Naive thymus-derived CD4-positive, alpha-beta T cell (primary cell): ENCODE measurements around the gene LSR. TPM values are rescaled to one million over a fixed set of nuclear protein-coding genes. Genes with fewer than 3 reads are reported as not detected.
A peak's percentile ranks its signal among the peaks of the same experiment; 100 is the strongest.

Experiments used
- ATAC-seq: fragments of 150-1000 bp; cut with Tn5 transposase; 2 replicates; pipeline ENCODE4 v1.10.0; 2021; ENCODE audit warnings: mild to moderate bottlenecking, moderate library complexity
- CTCF ChIA-PET: fragments of 350-600 bp; sonication (Branson Sonifier 250); formaldehyde crosslinking; loops from one replicate; lab custom pipeline; 2021; ENCODE audit warnings: antibody characterized with exemption; lab: Charles Lee
- POLR2A ChIA-PET: fragments of 350-600 bp; sonication (Branson Sonifier 250); formaldehyde crosslinking; loops from one replicate; lab custom pipeline; 2021; ENCODE audit warnings: antibody characterized with exemption, inconsistent platforms; lab: Charles Lee
- DNase-seq, 9 donors: peaks; one replicate each; pipeline versions ENCODE4 v3.0.0 to v3.0.0-alpha.2; 2020 to 2022; ENCODE audit warnings: mixed read lengths in 1 of 9
- H3K27ac ChIP-seq: one replicate; pipeline ENCODE4 v1.7.0; 2013; ENCODE audit warnings: mild to moderate bottlenecking, low read depth, low read length, moderate library complexity
- H3K27me3 ChIP-seq, 2 donors: one replicate each; pipeline ENCODE4 v1.7.0; 2013; ENCODE audit warnings: low read length in 2 of 2, mild to moderate bottlenecking in 2 of 2, moderate library complexity in 2 of 2; ENCODE audit not compliant: control insufficient read depth in 2 of 2, insufficient read depth in 2 of 2
- H3K36me3 ChIP-seq, 3 experiments: 1 replicate in 2 of 3; 2 replicates in 1 of 3; pipeline ENCODE4 v1.7.0; 2013; ENCODE audit warnings: low read length in 3 of 3, mild to moderate bottlenecking in 3 of 3, moderate library complexity in 1 of 3; ENCODE audit not compliant: insufficient read depth in 3 of 3, control insufficient read depth in 2 of 3
- H3K4me1 ChIP-seq, 2 donors: one replicate each; pipeline ENCODE4 v1.7.0; 2013; ENCODE audit warnings: low read length in 2 of 2, mild to moderate bottlenecking in 2 of 2, moderate library complexity in 1 of 2; ENCODE audit not compliant: control insufficient read depth in 2 of 2, insufficient read depth in 2 of 2
- H3K4me3 ChIP-seq: 2 replicates; pipeline ENCODE4 v1.7.0; 2013; ENCODE audit warnings: mild to moderate bottlenecking, low read length
- H3K9me3 ChIP-seq, 3 experiments: 1 replicate in 2 of 3; 2 replicates in 1 of 3; pipeline ENCODE4 v1.7.0; 2013; ENCODE audit warnings: low read length in 3 of 3; ENCODE audit not compliant: control insufficient read depth in 2 of 3
- H3K27ac Mint-ChIP-seq, 9 donors: one replicate each; pipeline ENCODE4 v1.8.0; 2020 to 2022; ENCODE audit warnings: mixed read lengths in 9 of 9, mild to moderate bottlenecking in 8 of 9, moderate library complexity in 5 of 9, inconsistent platforms in 2 of 9
- H3K27me3 Mint-ChIP-seq, 5 donors: one replicate each; pipeline ENCODE4 v1.8.0; 2021 to 2022; ENCODE audit warnings: mixed read lengths in 5 of 5, mild to moderate bottlenecking in 1 of 5
- H3K36me3 Mint-ChIP-seq, 5 donors: one replicate each; pipeline ENCODE4 v1.8.0; 2020 to 2022; ENCODE audit warnings: mixed read lengths in 5 of 5, mild to moderate bottlenecking in 3 of 5, inconsistent platforms in 1 of 5
- H3K4me1 Mint-ChIP-seq, 7 donors: one replicate each; pipeline ENCODE4 v1.8.0; 2020 to 2022; ENCODE audit warnings: mixed read lengths in 7 of 7, mild to moderate bottlenecking in 3 of 7, inconsistent platforms in 1 of 7
- H3K4me3 Mint-ChIP-seq, 10 donors: one replicate each; pipeline ENCODE4 v1.8.0; 2020 to 2022; ENCODE audit warnings: mild to moderate bottlenecking in 10 of 10, mixed read lengths in 10 of 10, moderate library complexity in 6 of 10, inconsistent platforms in 2 of 10
- H3K9me3 Mint-ChIP-seq, 11 donors: one replicate each; pipeline ENCODE4 v1.8.0; 2020 to 2022; ENCODE audit warnings: mixed read lengths in 11 of 11, mild to moderate bottlenecking in 4 of 11, inconsistent platforms in 1 of 11, moderate library complexity in 1 of 11
- intact Hi-C, 2 donors: fragments of 100-400 bp; cut with micrococcal nuclease; formaldehyde crosslinking; loops; one replicate each; pipeline ENCODE4 v1.15.1; 2023
- polyA plus RNA-seq, 2 donors: library from polyadenylated mRNA; unstranded; fragments of 300-500 nt; fragmentation: Illumina TruSeq; gene quantifications; one replicate each; pipeline ENCODE4 v1.2.3, GENCODE V29; 2021
- total RNA-seq, 6 experiments: library from RNA in 5 of 6; stranded (reverse) in 5 of 6; gene quantifications; 1 replicate in 5 of 6; 2 replicates in 1 of 6; pipeline ENCODE4 v1.2.3 and lab custom pipeline; 2021 to 2026

The LSR gene
- total and polyA plus RNA-seq, 7 experiments from 2014 or later = 4.6 to 59.3 (median 25.1) TPM

- intact Hi-C loops = loop anchor here (5.0 to 10.0 kb wide), 4 partner anchors 74 to 476 kb away; partner anchors contain the start of genes COX6B1 (in 1 of the 2), ETV2 (in 1 of the 2) and IGFLR1 (in 1 of the 2)
- ATAC-seq (no peak), DNase-seq (peak in 1 of 9 donors; percentile 16)
- Histone ChIP-seq H3K36me3 (peaks cover 9 to 16% (median 9%) of the 10 kb centered on the region in 3 experiments), H3K4me1 (peaks cover 6 to 17% of the 10 kb centered on the region in 2 donors), H3K4me3 (peak overlapping the region; percentile 65), H3K27ac (peak overlapping the region; percentile 94), H3K9me3 (no peaks in the 10 kb centered on the region), H3K27me3 (no peaks in the 10 kb centered on the region)
- Mint-ChIP-seq H3K27me3 (no peaks in the 10 kb centered on the region), H3K4me3 (peak overlapping the region; percentile 85 to 98 (median 94)), H3K9me3 (no peaks in the 10 kb centered on the region), H3K4me1 (peaks cover 7 to 36% (median 33%) of the 10 kb centered on the region in 7 donors), H3K36me3 (peaks cover 0 to 20% (median 5%) of the 10 kb centered on the region in 5 donors), H3K27ac (peak overlapping the region; percentile 81 to 98 (median 95))
- CTCF ChIA-PET = interaction anchor here (0.8 to 1.5 kb wide), 4 partner anchors 10 to 151 kb away, joined by 3 to 5 read pairs (median 3); partner anchors contain the start of gene FXYD3
- POLR2A ChIA-PET = interaction anchor here (0.8 to 7.3 kb wide), 9 partner anchors 11 to 123 kb away, joined by 3 to 40 read pairs (median 6); partner anchors contain the start of gene FXYD7
These were observed 17.9 kb downstream of the LSR start for GRCh38 chr19:35266520-35267352.

DNA sequence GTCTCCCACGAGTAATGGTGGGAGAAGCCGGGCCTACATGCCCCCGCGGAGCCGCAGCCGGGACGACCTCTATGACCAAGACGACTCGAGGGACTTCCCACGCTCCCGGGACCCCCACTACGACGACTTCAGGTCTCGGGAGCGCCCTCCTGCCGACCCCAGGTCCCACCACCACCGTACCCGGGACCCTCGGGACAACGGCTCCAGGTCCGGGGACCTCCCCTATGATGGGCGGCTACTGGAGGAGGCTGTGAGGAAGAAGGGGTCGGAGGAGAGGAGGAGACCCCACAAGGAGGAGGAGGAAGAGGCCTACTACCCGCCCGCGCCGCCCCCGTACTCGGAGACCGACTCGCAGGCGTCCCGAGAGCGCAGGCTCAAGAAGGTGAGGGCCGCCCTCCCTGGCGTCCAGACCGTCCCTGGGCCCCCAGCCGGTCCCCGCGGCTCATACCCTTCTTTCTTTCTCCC is 18.6 kb downstream of the LSR start:
- peak overlapping the region; percentile 92 to 98 (median 96) for H3K27ac Mint-ChIP-seq
- intact Hi-C loops = loop anchor here (5.0 to 10.0 kb wide), 4 partner anchors 75 to 475 kb away; partner anchors contain the start of genes COX6B1 (in 1 of the 2), ETV2 (in 1 of the 2) and IGFLR1 (in 1 of the 2)
- DNase-seq (peak in 3 of 9 donors; percentile 30 to 66 (median 38)), ATAC-seq (peak; percentile 8)
- CTCF ChIA-PET = interaction anchor here (0.7 to 0.9 kb wide), 2 partner anchors 56 to 125 kb away, joined by 3 read pairs; no protein-coding TSS in a partner anchor
- peaks cover 14 to 43% (median 38%) of the 10 kb centered on the region in 7 donors for H3K4me1 Mint-ChIP-seq
- no peaks in the 10 kb centered on the region for H3K9me3 Mint-ChIP-seq
- H3K27me3 Mint-ChIP-seq = no peaks in the 10 kb centered on the region
- peaks cover 9 to 22% (median 10%) of the 10 kb centered on the region in 3 experiments for H3K36me3 ChIP-seq
- peak overlapping the region; percentile 85 to 98 (median 94) for H3K4me3 Mint-ChIP-seq
- POLR2A ChIA-PET = interaction anchor here (0.6 to 7.3 kb wide), 12 partner anchors 11 to 1091 kb away, joined by 3 to 40 read pairs (median 4); partner anchors contain the start of gene FXYD7
- peak overlapping the region; percentile 65 for H3K4me3 ChIP-seq
- H3K4me1 ChIP-seq = peaks cover 6 to 17% of the 10 kb centered on the region in 2 donors
- no peaks in the 10 kb centered on the region for H3K9me3 ChIP-seq
- peak overlapping the region; percentile 94 for H3K27ac ChIP-seq
- H3K36me3 Mint-ChIP-seq = peaks cover 0 to 26% (median 9%) of the 10 kb centered on the region in 5 donors
- H3K27me3 ChIP-seq = no peaks in the 10 kb centered on the region

GRCh38 chr19:35267818-35268535 is 19.2 kb downstream of the LSR start:
- H3K36me3 ChIP-seq = peaks cover 9 to 28% (median 10%) of the 10 kb centered on the region in 3 experiments
- Mint-ChIP-seq H3K36me3 (peaks cover 0 to 26% (median 11%) of the 10 kb centered on the region in 5 donors), H3K27me3 (no peaks in the 10 kb centered on the region), H3K4me3 (peak overlapping the region; percentile 85 to 98 (median 94)), H3K9me3 (no peaks in the 10 kb centered on the region), H3K27ac (peak overlapping the region; percentile 92 to 98 (median 96)), H3K4me1 (peaks cover 15 to 45% (median 39%) of the 10 kb centered on the region in 7 donors)
- ChIA-PET CTCF (interaction anchor here (0.7 to 0.9 kb wide), 2 partner anchors 56 to 126 kb away, joined by 3 read pairs; no protein-coding TSS in a partner anchor), POLR2A (interaction anchor here (0.6 to 7.3 kb wide), 9 partner anchors 12 to 1092 kb away, joined by 3 to 40 read pairs (median 4); partner anchors contain the start of gene FXYD7)
- peak; percentile 66 to 88 (median 84) for DNase-seq
- no peaks in the 10 kb centered on the region for H3K9me3 ChIP-seq
- intact Hi-C loops = loop anchor here (1.0 to 10.0 kb wide), 12 partner anchors 20 to 474 kb away; partner anchors contain the start of genes FFAR1 (in 2 of the 2), COX6B1 (in 1 of the 2), ETV2 (in 1 of the 2) and FXYD5 (in 1 of the 2)
- peaks cover 6 to 17% of the 10 kb centered on the region in 2 donors for H3K4me1 ChIP-seq
- ATAC-seq = peak; percentile 77
- H3K27ac ChIP-seq = peak overlapping the region; percentile 94
- no peaks in the 10 kb centered on the region for H3K27me3 ChIP-seq
- peak overlapping the region; percentile 65 for H3K4me3 ChIP-seq

DNA sequence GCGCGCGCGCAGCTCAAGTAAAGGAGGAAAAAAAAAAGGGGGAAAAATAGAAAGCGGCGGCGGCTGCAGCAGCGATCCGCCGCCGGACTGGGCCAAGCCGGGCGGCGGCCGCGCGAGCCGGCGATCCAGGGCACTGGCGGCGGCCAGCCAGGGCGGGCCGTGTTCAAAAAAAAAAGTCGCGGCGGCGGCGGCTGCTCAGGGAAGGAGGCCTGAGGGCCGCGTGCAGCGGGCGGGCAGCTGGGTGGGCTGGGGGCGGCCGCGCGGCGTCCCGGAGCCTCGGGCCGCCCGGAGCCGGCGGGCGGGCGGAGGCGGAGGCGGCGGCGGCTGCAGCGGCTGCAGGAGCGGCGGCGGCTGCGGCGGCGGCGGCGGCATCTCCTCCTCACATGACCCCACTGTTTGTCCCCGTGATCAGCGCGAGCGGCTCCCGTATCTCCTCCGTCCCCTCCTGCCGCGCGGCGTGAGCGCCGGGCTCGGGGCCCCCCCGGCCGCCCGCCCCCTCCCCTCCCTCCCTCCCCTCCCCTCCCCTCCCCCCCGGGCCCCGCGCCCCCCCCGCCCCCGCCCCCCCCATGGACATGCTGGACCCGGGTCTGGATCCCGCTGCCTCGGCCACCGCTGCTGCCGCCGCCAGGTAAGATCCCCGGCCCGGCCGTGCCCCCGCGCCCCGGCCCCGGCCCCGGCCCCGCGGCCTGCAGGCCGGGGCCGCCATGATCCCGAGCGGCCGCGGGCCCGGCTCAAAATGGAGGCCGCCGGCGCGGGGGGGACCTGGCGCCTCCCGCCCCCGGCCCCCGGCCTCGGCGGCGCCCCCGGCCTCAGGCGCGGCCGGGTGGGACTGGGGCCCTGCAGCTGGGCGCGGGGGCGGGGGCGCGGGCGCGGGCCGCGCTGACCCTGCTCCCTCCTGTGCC is 20.0 kb downstream of the LSR start, which contains the start of gene USF2:
Gene USF2, plus strand, starts transcription at position 427 of the 902 bp plus-strand sequence. Its CDS starts 140 bp downstream, at position 567.
- H3K4me1 Mint-ChIP-seq = peaks cover 23 to 50% (median 42%) of the 10 kb centered on the region in 7 donors
- peak; percentile 44 for ATAC-seq
- peak within 1 kb of the TSS; percentile 92 to 98 (median 96) for H3K27ac Mint-ChIP-seq
- H3K36me3 Mint-ChIP-seq = peaks cover 0 to 30% (median 15%) of the 10 kb centered on the region in 5 donors
- Histone ChIP-seq H3K27ac (peak within 1 kb of the TSS; percentile 94), H3K27me3 (no peaks in the 10 kb centered on the region), H3K4me1 (peaks cover 6 to 17% of the 10 kb centered on the region in 2 donors), H3K4me3 (peak within 1 kb of the TSS; percentile 65), H3K9me3 (no peaks in the 10 kb centered on the region), H3K36me3 (peaks cover 9 to 36% (median 10%) of the 10 kb centered on the region in 3 experiments)
- peak; percentile 52 to 71 (median 61) for DNase-seq
- peak within 1 kb of the TSS; percentile 85 to 98 (median 94) for H3K4me3 Mint-ChIP-seq
- POLR2A ChIA-PET = interaction anchor here (0.6 to 7.3 kb wide), 10 partner anchors 13 to 125 kb away, joined by 3 to 40 read pairs (median 4); partner anchors contain the start of genes FXYD7 and HAMP
- H3K9me3 Mint-ChIP-seq = no peaks in the 10 kb centered on the region
- no peaks in the 10 kb centered on the region for H3K27me3 Mint-ChIP-seq
- CTCF ChIA-PET = interaction anchor here (0.9 kb wide), 1 partner anchor 28 kb away, joined by 3 read pairs; no protein-coding TSS in a partner anchor
- intact Hi-C loops = loop anchor here (1.0 to 10.0 kb wide), 14 partner anchors 20 to 474 kb away; partner anchors contain the start of genes FFAR1 (in 2 of the 2), COX6B1 (in 1 of the 2), ETV2 (in 1 of the 2) and FXYD5 (in 1 of the 2)
